COR-L47 (cell line): Measurements from ENCODE around the gene ZNF791.
"Not testable (repeated sequence)": the region's sequence is repeated elsewhere in the genome, so short reads cannot be mapped to it uniquely, and the experiment has no call there.

Experiments used
- DNase-seq: peaks from one replicate; lab custom pipeline; 2025; lab: John Stamatoyannopoulos, UW

Gene ZNF791

GRCh38 chr19:12610540-12611360 lies at the start of gene ZNF791, which contains the start of gene ZNF490:
Gene ZNF791, plus strand, starts transcription at chr19:12610920. Its CDS starts 160 bp downstream, at chr19:12611080.
Gene ZNF490, minus strand, starts transcription at chr19:12610813. Its CDS starts 133 bp downstream, at chr19:12610680.
- DNase-seq: peak; percentile 99

DNA sequence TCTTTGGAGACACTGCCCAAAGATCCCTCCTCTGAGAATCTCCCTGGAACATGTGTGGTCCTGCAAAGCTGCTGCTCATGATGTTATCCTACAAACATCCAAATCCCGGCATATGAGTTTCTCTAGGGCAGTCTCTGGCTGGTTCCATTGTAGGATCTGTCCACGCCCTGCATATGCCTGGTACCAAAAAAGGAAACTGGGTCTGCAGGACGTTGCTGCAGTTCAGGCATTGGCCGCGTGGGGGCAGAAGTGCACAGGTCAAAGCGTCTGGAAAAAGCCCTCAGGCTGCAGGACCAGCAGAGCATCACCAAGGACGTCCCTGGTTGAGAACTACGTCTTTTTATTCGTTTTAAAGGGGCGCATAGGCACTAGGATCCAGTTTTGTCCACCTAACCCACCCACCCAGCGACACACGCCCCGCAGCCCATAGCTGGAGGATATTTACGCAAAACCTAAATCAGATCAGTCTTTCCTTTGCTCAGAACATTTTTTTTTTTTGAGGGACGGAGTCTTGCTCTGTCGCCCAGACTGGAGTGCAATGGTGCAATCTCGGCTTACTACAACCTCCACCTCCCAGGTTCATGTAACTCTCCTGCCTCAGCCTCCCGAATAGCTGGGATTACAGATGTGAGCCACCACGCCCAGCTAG lies 46.6 kb upstream of the ZNF791 start:
- peak; percentile 72 for DNase-seq

- DNase-seq: not testable (repeated sequence)
Measured at GRCh38 chr19:12566380-12566779, 44.3 kb upstream of the ZNF791 start.

- DNase-seq: no peak
Measured at GRCh38 chr19:12567951-12568350, 42.8 kb upstream of the ZNF791 start.

- DNase-seq: peak; percentile 5
Measured at GRCh38 chr19:12574036-12574435, 36.7 kb upstream of the ZNF791 start.

- DNase-seq: no peak
Measured at GRCh38 chr19:12578641-12579040, 32.1 kb upstream of the ZNF791 start.

GRCh38 chr19:12580180-12580694 lies 30.5 kb upstream of the ZNF791 start:
- DNase-seq: no peak

DNA sequence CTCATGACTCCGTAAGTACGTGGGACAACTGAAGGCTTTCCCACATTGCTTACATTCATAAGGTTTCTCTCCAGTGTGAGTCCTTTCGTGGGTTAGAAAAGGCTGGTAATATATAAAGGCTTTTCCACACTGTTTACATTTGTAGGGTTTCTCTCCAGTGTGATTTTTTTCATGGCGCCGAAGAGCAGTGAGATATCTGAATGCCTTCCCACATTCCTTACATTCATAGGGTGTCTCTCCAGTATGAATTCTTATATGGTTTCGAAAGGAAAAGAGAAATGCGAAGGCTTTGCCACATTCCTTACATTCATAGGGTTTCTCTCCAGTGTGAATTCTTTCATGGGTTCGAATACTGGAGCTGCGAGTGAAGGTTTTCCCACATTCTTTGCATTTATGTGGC lies 29.6 kb upstream of the ZNF791 start:
- no peak for DNase-seq

DNA sequence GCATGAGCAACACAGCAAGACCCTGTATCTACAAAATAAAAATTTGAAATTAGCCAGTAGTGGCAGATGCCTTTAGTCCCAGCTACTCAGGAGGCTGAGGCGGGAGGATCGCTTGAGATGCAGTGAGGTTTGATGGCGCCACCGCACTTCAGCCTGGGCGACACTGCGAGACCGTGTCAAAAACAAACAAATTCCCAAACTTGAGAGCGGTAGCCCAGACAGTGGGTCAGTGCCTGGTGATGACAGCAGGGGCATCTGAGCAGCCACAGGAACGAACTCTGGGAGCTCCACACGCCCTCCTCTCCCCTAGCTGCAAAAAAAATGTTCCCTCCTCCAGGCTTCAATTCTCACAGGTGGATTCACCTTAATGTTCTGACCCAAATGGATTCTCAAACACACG lies 14.2 kb upstream of the ZNF791 start:
- no peak for DNase-seq

GRCh38 chr19:12596927-12597548 lies 13.7 kb upstream of the ZNF791 start:
- DNase-seq: no peak

DNA sequence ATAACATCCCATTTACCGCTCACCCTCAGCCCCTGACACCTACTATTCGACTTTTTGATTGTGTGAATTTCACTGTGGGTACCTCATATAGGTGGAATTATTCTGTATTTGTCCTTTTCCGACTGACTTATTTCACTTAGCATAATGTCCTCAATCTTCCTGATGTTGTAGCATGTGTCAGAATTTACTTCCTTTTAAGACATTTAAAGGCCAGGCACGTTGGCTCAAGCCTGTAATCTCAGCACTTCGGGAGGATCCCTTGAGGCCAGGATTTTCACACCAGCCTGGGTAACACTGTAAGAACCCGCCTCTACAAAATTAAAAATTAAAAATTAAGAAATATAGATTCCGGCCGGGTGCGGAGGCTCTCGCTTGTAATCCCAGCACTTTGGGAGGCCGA lies 13.1 kb upstream of the ZNF791 start:
- DNase-seq: no peak

DNA sequence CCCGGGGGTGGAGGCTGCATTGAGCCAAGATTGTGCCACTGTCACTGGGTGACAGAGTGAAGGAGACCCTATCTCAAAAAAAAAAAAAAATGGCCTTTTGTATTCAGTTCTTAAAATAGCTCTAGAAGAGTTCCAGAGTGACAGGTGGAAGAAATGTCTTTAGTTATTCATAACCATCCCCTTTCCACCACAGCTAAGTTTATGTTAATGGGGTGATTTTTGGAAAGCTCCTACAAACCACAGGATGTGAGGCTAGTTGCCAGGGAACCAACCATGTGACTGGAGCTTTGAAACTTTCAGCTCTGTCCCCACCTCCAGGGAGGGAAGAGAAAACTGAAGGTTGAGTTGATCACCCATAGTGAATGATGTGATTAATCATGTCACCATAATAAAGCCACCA lies 7.0 kb upstream of the ZNF791 start:
- DNase-seq: no peak

GRCh38 chr19:12606796-12607195 lies 3.9 kb upstream of the ZNF791 start:
- DNase-seq: no peak

DNA sequence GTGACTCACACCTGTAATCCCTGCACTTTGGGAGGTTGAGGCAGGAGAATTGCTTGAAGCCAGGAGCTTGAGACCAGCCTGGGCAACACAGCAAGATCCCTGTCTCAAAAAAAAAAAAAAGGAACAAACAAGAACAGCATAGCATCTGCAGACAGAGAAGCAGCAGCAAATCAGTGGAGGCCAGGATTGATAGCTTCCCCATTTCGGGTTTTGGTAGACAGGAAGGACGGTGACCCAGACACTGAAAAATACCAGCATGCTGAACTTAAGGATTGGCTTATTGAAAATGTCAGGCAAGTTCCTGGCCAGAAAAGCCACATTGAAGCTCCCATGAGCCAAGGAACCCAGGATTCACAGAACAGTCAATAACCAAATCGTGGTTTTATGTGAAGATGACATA lies 3.1 kb upstream of the ZNF791 start:
- no peak for DNase-seq

- DNase-seq: peak; percentile 21
Measured at GRCh38 chr19:12611361-12611699, 610 bp downstream of the ZNF791 start.

DNA sequence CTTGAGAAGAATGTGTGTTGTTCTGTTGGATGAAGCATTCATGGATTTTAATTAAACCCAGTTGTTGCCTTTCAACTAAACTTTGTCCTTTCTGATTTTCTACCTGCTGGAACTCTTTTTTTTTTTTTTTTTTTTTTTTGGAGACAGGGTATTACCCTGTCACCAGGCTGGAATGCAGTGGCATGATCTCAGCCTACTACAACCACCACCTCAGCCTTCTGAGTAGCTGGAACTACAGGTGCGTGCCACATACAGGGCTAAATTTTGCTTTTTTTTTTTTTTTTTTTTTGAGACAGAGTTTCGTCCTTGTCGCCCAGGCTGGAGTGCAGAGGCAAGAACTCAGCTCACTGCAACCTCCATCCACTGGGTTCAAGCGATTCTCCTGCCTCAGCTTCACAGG lies 6.9 kb downstream of the ZNF791 start:
- no peak for DNase-seq

DNA sequence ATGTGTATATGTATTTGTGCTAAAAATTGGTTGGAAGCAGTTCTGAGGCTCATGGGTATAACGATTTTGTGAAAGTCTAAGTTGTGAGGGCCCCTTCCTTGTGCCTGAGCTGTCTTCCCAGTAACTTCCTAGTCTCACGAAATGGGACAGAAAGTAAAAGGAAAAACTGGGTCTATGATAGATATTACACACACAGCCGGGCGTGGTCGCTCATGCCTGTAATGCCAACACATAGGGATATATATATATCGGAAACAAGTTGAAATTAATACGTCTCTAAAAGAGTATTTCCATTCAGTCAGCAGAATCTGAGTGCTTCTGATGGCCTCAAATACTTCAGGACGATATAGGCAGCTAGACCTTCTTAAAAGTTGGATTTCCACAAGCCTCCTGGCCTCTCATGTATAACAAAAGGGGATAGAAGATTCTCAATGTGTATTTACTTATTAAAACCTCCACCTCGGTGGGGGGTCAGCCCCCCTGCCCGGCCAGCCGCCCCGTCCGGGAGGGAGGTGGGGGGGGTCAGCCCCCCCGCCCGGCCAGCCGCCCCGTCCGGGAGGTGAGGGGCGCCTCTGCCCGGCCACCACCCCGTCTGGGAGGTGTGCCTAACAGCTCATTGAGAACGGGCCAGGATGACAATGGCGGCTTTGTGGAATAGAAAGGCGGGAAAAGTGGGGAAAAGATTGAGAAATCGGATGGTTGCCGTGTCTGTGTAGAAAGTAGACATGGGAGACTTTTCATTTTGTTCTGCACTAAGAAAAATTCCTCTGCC lies 10.7 kb downstream of the ZNF791 start:
- not testable (repeated sequence) for DNase-seq

- DNase-seq: no peak
Measured at GRCh38 chr19:12623361-12624031, 12.8 kb downstream of the ZNF791 start.

DNA sequence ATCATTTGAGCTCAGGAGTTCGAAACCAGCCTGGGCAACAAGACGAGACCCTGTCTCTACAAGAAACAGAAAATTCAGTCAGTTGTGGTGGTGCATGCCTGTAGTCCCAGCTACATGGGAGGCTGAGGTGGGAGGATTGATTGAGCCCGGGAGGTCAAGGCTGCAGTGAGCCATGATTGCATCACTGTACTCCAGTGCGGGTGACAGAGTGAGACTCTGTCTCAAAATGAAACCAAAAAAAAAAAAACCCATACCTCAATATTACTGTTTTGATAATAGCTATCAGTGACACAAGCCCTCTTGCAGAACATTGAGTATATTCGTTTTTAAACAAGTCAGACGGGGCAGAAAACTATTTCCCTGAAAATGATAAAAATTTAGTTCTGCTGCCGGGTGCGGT lies 16.2 kb downstream of the ZNF791 start:
- no peak for DNase-seq

DNA sequence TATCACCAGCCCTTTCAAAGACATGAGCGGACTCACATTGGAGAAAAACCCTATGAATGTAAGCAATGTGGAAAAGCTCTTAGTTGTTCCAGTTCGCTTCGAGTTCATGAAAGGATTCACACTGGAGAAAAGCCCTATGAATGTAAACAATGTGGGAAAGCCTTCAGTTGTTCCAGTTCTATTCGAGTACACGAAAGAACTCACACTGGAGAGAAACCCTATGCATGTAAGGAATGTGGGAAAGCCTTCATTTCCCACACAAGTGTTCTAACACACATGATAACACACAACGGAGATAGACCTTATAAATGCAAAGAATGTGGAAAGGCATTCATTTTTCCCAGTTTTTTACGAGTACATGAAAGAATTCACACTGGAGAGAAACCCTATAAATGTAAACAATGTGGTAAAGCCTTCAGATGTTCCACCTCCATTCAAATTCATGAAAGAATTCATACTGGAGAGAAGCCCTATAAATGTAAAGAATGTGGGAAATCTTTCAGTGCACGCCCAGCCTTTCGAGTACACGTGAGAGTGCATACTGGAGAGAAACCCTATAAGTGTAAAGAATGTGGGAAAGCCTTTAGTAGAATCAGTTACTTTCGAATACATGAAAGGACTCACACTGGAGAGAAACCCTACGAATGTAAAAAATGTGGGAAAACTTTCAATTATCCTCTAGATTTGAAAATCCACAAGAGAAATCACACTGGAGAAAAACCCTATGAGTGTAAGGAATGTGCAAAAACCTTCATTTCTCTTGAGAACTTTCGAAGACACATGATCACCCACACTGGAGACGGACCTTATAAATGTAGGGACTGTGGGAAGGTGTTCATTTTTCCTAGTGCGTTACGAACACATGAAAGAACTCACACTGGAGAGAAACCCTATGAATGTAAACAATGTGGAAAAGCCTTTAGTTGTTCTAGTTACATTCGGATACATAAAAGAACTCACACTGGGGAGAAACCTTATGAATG lies 17.6 kb downstream of the ZNF791 start:
- no peak for DNase-seq
